Esophagus muscularis mucosa (tissue), 4 donors: ENCODE results near the gene MYO1B. TPM values are rescaled to one million over a fixed set of nuclear protein-coding genes. Genes with fewer than 3 reads are reported as not detected.

Source experiments
- DNase-seq: peaks from one replicate; pipeline ENCODE4 v3.0.0-alpha.2; 2017; ENCODE audit errors: extremely low spot score
- H3K27ac ChIP-seq, 4 donors: fragments of 200-600 bp; sonication (generic); replicated peaks in 1 of 4; 1 replicate in 3 of 4; 2 replicates in 1 of 4; pipeline ENCODE4 v1.5.1; 2016 to 2019; ENCODE audit warnings: mild to moderate bottlenecking in 1 of 4
- H3K27me3 ChIP-seq, 4 donors: fragments of 200-600 bp; sonication (generic); one replicate each; pipeline versions ENCODE4 v1.5.1 to v1.6.0; 2016 to 2019
- H3K36me3 ChIP-seq, 4 donors: fragments of 200-600 bp; sonication (generic); one replicate each; pipeline ENCODE4 v1.5.1; 2016 to 2019
- H3K4me1 ChIP-seq, 4 donors: fragments of 200-600 bp; sonication (generic); one replicate each; pipeline ENCODE4 v1.5.1; 2016 to 2019
- H3K4me3 ChIP-seq, 4 donors: fragments of 200-600 bp; sonication (generic); 1 replicate in 2 of 4; 2 replicates in 2 of 4; pipeline ENCODE4 v1.5.1; 2016 to 2019; ENCODE audit warnings: mild to moderate bottlenecking in 4 of 4, moderate library complexity in 1 of 4
- H3K9me3 ChIP-seq, 4 donors: fragments of 200-600 bp; sonication (generic); 1 replicate in 3 of 4; 2 replicates in 1 of 4; pipeline ENCODE4 v1.5.1; 2016 to 2019
- CTCF ChIP-seq, 3 experiments: fragments of 200-600 bp in 2 of 3; fragments of 450-650 bp in 1 of 3; sonication (generic) in 2 of 3; IDR thresholded peaks; one replicate each; pipeline ENCODE4 v1.5.1; 2017 to 2019; ENCODE audit warnings: antibody characterized with exemption in 3 of 3, mild to moderate bottlenecking in 2 of 3, moderate library complexity in 1 of 3
- EP300 ChIP-seq: sonication (generic); formaldehyde crosslinking; IDR thresholded peaks from one replicate; pipeline ENCODE4 v1.6.1; 2017; ENCODE audit warnings: antibody characterized with exemption
- POLR2A ChIP-seq: fragments of 450-650 bp; IDR thresholded peaks from one replicate; pipeline ENCODE4 v1.6.1; 2017; ENCODE audit warnings: antibody characterized with exemption, moderate library complexity, mild to moderate bottlenecking, low read depth
- POLR2AphosphoS5 ChIP-seq, 2 donors: sonication (generic); formaldehyde crosslinking; IDR thresholded peaks; one replicate each; pipeline ENCODE4 v1.6.1; 2017; ENCODE audit warnings: antibody characterized with exemption in 2 of 2
- WGBS: methylation state at CpG from one replicate; pipeline ENCODE4 v1.1.5; 2018; 5-methylcytosine and 5-hydroxymethylcytosine counted together
- intact Hi-C: fragments of 100-400 bp; cut with DNase I; formaldehyde crosslinking; loops from one replicate; pipeline ENCODE4 v1.15.1; 2023
- total RNA-seq, 4 donors: library from RNA; depleted of rRNA; stranded (reverse); fragments of >200 nt; gene quantifications; one replicate each; pipeline versions ENCODE4 v1.1.0 to v1.2.1, GENCODE V29; 2016

Gene MYO1B
- total RNA-seq, 4 donors from 2014 or later = 14.8 to 17.3 (median 15.9) TPM

- DNase-seq = no peak
- Histone ChIP-seq H3K27ac (no peak overlapping the region), H3K9me3 (no peaks in the 10 kb centered on the region), H3K36me3 (no peaks in the 10 kb centered on the region), H3K4me1 (no peaks in the 10 kb centered on the region), H3K27me3 (no peaks in the 10 kb centered on the region), H3K4me3 (no peak overlapping the region)
- WGBS = 70% methylated on average over 3 of the region's 3 CpGs
- intact Hi-C loops = no loop called here
- TF ChIP-seq CTCF (IDR thresholded peaks at IDR 0.05) = no peak
- TF ChIP-seq POLR2AphosphoS5 (IDR thresholded peaks at IDR 0.05) = no peak
- TF ChIP-seq EP300 = no peak
- no peak for TF ChIP-seq POLR2A
Observed at GRCh38 chr2:191428141-191428540, 182.9 kb downstream of the MYO1B start.

- no peak for DNase-seq
Observed at GRCh38 chr2:191430476-191430875, 185.3 kb downstream of the MYO1B start.

GRCh38 chr2:191432121-191432520, 186.9 kb downstream of the MYO1B start:
- no peaks in the 10 kb centered on the region for H3K36me3 ChIP-seq
- no peak overlapping the region for H3K27ac ChIP-seq
- no peaks in the 10 kb centered on the region for H3K27me3 ChIP-seq
- no peaks in the 10 kb centered on the region for H3K9me3 ChIP-seq
- H3K4me3 ChIP-seq = no peak overlapping the region
- intact Hi-C loops = no loop called here
- no peak for DNase-seq
- no peaks in the 10 kb centered on the region for H3K4me1 ChIP-seq
- TF ChIP-seq EP300 (no peak), POLR2AphosphoS5 (IDR thresholded peaks at IDR 0.05) (no peak), CTCF (IDR thresholded peaks at IDR 0.05) (no peak), POLR2A (no peak)
- 86% methylated on average over 4 of the region's 4 CpGs for WGBS

More at GRCh38 chr2:191430476-191430875, 185.3 kb downstream of the MYO1B start:
- H3K36me3 ChIP-seq = no peaks in the 10 kb centered on the region
- no peak overlapping the region for H3K4me3 ChIP-seq
- WGBS = 82% methylated on average over 1 of the region's 1 CpG
- no peak overlapping the region for H3K27ac ChIP-seq
- TF ChIP-seq POLR2AphosphoS5 (IDR thresholded peaks at IDR 0.05) (no peak), POLR2A (no peak), EP300 (no peak)
- no peaks in the 10 kb centered on the region for H3K9me3 ChIP-seq
- H3K4me1 ChIP-seq = no peaks in the 10 kb centered on the region
- no peaks in the 10 kb centered on the region for H3K27me3 ChIP-seq
- intact Hi-C loops = no loop called here

- Histone ChIP-seq H3K27ac (no peak overlapping the region), H3K4me3 (no peak overlapping the region), H3K36me3 (no peaks in the 10 kb centered on the region), H3K27me3 (no peaks in the 10 kb centered on the region), H3K9me3 (no peaks in the 10 kb centered on the region), H3K4me1 (no peaks in the 10 kb centered on the region)
- WGBS = 100% methylated on average over 2 of the region's 3 CpGs
- no peak for TF ChIP-seq POLR2AphosphoS5 (IDR thresholded peaks at IDR 0.05)
- TF ChIP-seq EP300 = no peak
- TF ChIP-seq CTCF (IDR thresholded peaks at IDR 0.05) = no peak
- TF ChIP-seq POLR2A = no peak
- intact Hi-C loops = no loop called here
- no peak for DNase-seq
Observed at GRCh38 chr2:191434072-191434471, 188.9 kb downstream of the MYO1B start.

- 81% methylated on average over 6 of the region's 6 CpGs for WGBS
- DNase-seq = no peak
- no peak for TF ChIP-seq CTCF (IDR thresholded peaks at IDR 0.05)
- intact Hi-C loops = no loop called here
- Histone ChIP-seq H3K27ac (no peak overlapping the region), H3K9me3 (no peaks in the 10 kb centered on the region), H3K4me3 (no peak overlapping the region), H3K4me1 (no peaks in the 10 kb centered on the region), H3K36me3 (no peaks in the 10 kb centered on the region), H3K27me3 (no peaks in the 10 kb centered on the region)
Observed at GRCh38 chr2:191435141-191435540, 189.9 kb downstream of the MYO1B start.
